HG02798 (cell line): ENCODE results near the gene GUCY2C.
A peak's percentile ranks its signal among the peaks of the same experiment; 100 is the strongest.

Source experiments
- ATAC-seq: cut with Tn5 transposase; IDR thresholded peaks from one replicate; pipeline ENCODE4 v1.9.1; 2021; ENCODE audit warnings: mild to moderate bottlenecking; ENCODE audit not compliant: unreplicated experiment, poor library complexity

Gene GUCY2C

DNA sequence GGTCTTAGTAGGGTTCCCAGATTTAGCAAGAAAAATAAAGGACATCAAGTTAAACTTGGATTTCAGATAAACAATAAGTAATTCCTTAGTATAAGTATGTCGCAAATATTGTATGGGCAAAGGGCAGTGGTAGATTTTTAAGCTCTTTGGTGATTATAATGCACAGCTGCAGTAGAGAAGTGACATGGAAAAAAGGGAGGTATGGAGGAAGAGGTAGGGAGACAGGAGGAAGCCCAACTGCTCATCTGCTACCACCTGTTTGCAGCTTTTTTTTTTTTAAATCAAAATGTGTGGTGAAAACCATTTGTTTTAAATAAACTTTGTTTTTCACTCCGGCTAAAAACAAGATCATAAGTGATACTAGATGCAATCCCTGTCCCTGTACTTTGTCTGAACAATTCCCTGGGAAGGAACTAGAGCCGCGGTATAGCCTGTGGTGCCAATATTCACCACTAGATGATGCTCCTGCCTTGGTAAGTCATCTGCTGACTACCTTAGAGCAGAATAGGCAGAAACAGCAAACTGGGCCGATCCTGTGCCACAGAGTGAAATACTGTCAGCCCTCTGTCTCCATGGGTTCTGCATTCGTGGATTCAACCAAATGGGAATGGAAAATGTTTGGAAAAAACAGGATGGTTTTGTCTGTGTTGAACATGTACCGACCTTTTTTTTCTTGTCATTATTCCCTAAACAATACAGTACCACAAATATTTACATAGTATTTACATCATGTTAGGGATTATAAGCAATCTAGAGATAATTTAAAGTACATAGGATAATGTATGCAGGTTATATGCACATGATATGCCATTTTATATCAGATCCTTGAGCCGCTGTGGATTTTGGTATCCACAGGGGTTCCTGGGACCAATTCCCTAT, 66.3 kb downstream of the GUCY2C start:
- peak; percentile 99 for ATAC-seq

DNA sequence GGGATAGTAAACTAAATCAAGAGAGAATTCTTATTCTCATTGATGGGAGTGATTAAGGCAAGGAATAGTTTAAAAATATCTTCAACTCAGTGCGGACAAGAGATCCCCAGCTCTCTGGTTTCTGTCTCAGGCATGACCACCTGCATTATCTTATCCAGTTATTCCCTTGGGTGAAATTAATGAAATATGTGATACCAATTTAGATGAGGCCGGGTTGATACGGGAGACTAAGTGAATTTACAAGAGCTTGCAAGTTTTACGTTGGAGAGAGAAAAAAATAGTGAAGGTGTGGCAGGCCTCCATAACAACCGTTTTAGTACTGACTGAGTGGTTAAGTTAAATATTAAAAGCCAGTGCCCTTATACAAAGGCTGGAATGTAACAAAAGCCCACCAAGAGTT, 67.6 kb downstream of the GUCY2C start:
- no peak for ATAC-seq

DNA sequence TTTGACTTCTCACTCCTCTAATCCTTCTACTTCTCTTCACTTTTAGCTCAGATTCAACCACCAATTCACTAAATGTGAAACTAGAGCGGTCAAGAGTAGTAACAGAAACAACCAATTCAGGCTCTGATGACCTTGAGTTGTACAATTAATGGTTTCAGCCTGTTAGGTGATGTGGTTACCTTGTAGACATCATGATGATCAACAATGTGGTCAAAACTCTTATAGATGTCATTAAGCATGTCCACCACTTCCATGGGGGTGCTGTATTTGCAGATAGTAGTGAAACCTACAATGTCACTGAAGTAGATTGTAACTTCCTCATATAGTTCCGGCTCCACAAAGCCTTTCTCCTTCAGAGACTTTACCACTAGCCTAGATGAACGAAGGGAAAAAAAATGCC, 74.6 kb downstream of the GUCY2C start:
- ATAC-seq: peak; percentile 81

DNA sequence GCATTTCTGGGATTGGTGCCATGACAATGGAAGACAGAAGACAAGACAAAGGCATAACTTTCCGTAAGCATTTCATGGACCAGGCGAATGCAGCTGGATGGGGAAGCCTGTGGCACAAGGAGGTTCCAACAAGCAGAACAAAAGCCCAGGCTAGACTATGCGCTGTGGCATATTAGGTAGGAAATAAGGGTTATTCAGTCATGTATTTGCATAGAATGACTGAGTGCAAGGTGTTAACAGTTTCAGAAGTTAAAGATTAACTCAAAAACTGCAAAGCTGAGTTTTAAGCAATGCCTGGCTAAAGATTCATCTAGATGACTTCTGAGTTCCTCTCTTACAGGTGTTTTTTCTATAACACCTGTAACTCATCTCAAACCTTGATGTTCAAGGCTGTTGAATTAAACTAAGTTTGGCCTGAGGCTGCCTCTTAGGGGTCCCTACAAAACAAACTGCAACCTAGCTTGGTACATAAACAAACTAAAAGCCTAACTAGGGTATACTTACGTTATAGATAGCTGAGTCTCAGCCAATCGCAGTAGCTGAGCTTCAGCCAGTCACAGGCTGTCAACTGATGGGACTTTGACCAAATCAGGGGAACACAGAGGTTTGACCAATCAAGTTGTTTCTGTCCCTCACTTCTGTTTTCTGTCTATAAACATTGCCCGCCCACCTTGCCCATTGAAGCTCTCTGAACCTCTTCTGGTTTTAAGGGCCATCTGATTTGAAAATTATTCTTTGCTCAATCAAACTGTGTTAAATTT, 76.5 kb downstream of the GUCY2C start:
- ATAC-seq: peak; percentile 74

DNA sequence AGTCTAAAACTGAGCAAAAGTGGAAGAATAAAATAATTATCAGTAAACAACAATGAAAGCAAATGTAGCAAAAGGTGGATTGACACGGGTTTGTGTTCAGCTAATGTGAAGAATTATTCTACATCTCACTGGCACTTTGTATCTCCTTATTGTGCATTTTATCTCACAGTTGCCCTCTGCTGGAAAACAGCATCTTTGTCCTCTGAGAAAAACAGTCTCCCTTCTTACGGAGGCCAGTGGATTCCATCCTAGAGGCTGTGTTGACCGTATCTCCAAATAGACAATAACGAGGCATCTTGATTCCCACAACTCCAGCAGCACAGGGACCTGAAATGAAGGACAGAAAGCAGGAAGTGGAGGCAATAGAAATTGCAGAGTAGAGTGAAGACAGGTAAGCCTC, 77.4 kb downstream of the GUCY2C start:
- ATAC-seq: no peak

DNA sequence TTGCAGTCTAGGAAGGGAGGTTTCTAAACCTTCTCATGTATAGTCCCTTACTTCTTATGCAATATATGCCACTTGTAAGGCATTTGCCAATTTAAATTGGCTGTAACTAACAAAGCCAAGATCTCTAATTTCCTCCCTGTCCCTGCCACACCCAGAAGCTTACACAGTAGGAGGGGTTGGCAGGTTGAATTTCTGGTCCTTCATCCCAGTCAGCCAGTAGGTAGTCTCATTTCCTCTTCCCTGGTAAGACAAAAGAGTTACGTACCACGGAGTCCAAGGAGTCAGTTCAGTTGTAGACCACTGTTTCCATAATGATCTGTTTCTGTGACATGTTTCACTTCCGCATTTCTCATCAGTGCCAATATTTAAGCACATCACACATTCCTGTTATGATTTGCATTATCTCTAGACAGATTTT, 81.7 kb downstream of the GUCY2C start:
- ATAC-seq: peak; percentile 47

DNA sequence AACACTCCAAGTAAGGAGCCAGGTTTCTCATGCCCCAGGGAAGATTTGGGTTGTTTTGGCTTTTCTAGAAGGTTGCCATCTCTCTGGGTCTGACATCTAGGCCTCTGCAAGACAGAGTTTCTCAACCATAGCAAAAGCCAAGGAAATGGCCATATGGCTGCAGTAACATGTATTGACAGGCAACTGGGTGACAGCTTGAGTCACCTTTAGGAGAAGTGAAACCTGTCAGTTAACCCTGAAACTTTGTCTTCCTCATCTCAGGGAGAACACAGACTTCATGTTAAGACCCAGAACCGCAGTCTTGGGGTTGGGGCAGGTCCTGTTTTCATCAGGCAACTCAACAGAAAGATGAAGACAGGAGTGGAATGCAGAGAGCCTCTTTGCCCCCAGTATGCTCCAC, 82.7 kb downstream of the GUCY2C start:
- peak; percentile 98 for ATAC-seq

DNA sequence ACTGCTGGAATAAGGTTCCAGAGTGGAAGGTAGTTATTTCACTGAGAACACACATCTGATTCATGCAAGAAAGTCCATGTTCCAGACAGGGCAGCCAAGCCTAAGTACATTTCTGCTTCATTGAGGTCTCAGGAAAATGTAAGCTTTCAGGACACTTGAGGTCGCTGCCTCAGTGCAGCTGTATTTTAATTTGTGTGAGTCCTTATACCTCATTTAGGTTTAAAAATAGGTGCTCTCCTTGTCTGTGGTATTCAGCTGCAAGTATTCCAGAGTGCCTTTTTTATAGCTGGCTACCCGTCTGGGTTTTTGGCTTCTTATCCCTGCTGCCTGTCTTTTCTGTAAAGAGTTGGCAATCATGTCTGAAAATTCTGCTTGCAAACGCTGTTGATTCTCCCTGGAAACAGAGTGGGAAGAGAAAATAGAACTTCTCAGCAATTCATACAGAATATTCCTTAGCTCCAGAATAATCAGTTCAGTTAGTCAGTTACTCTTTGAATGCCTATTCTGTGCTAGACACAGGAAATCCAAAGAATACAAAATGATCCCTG, 83.4 kb downstream of the GUCY2C start:
- ATAC-seq: no peak

DNA sequence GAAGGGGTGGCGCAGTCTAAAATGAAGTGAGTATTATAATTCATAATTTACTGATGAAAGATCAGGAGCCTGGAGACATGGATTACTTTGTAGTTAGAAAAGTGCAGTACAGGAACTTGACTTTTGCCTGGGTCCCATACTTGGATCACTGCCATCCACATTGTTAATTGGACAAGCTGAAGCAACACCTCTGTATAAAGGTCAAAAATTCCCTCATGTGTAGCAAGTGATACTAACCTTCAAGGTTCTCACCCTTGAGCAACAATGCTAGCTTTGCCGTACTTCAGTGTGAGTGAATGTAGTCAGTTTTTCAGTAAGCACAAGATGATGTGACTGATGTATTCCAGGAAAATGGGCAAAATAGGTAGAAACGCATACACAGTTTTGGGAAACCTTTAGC, 84.1 kb downstream of the GUCY2C start:
- no peak for ATAC-seq

DNA sequence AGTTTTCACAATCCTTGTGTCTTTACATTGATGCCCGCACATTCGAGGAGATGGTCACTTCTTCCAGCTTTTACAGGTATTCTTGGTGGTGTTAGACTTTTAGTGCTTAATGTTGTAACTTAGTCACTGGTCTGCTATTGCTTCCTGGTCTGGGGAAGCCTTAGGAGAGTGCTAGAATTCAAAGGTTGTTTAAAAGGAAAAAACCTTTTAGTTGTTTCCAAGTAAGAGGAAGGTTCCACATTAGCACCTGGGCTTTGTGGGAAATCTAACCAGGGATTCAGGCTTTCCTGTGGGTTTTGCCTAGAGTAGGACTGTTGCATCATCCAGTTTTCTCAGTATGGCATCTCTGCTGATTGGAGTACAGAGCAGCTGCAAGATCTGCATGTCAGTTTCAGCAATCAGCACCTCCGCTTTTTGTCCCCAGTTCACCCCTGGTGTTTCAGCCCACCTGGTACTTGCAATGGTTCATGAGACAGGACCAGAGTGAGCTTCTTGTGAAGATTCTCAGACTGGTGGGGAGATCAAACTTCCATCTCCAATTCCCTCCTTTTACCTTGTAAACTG, 84.7 kb downstream of the GUCY2C start:
- no peak for ATAC-seq

DNA sequence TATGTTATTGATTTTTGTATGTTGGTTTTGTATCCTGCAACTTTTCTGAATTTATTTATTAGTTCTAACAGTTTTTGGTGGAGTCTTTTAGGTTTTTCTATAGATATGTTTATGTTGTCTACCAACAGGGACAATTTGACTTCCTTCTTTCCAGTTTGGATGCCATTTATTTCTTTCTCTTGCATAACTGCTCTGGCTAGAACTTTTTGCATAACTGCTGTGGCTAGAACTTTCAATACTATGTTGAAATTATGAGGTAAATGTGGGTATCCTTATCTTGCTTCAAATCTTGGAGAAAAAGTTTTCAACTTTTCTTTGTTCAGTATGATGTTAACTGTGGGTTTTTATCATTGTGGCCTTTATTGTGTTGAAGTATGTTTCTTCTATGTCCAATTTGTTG, 88.8 kb downstream of the GUCY2C start:
- no peak for ATAC-seq

DNA sequence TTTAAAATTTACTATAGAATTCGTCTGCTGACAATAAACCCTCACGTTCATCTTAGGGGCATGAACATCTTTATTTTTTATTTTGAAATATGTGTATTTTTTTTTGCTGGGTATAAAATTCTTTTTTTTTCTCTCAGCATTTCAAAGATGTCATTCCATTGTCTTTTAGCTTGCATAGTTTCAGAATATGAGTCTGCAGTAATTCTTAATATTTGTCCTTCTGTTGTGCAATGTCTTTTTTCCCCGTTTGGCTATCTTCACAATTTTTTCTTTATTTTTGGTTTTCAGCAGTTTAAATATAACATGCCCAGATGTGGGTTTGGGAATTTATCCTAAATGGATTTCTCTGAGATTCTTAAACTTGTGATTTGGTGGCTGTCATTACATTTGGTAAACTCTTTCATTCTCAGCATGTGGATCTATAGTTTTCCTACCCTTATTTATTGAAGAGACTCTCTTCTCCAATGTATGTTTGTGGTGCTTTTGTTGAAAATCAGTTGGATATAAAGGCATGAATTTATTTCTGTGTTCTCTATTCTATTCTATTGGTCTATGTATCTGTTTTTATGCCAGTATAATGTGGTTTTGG, 90.9 kb downstream of the GUCY2C start:
- no peak for ATAC-seq

DNA sequence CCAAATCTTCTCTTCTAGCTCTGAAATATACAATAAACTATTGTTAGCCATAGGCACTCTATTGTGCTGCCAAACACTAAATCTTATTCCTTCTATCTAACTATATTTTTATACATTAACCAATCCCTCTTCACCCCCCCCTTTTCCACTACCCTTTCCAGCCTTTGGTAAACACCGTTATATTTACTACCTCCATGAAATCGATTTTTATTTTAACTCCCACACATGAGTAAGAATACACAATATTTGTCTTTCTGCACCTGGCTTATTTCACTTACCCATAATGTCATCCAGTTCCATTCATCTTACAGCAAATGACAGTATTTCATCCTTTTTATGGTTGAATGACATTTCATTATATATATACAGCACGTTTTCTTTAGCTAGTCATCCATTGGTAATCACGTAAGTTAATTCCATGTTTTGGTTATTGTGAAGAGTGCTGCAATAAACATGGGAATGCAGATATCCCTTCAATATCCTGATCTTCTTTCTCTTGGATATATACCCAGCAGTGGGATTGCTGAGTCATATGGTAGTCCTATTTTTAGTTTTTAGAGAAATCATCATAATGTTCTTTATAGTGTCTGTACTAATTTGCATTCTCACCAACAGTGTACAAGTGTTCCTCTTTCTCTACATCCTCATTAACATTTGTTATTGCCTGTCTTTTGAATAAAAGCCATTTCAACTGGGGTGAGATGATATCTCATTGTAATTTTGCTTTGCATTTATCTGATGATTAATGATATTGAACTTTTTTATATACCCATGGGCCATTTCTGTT, 94.5 kb downstream of the GUCY2C start:
- ATAC-seq: no peak

DNA sequence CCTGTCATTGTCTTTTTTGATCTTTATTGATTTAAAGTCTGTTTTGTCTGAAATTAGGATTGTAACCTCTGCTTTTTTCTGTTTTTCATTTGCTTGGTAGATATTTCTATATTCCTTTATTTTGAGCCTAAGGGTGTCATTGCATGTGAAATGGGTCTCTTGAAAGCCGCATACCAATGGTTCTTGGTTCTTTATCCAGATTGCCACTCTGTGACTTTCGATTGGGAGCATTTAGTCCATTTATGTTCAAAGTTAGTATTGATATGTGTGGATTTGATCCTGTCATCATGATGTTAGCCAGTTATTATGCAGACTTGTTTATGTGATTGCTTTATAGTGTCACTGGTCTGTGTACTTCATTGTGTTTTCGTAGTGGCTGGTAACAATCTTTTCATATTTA, 98.9 kb downstream of the GUCY2C start:
- ATAC-seq: no peak

DNA sequence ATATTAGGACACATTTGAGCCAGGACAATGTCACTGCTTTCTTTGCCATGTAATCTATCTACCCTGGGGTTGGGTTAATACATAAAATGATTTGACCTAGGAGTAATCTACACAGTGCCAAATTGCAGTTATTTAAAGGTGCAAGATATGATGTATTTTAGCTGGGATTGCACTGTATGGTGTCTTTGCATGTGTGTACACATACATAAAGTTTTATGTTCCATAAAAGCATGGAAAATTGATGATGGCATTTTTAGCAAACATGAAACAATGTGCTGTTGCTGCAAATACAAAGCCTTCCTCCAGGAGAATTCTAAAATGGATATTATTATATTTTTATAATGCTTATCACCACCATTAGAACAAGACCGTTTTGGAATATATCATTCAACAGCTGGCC, 104.7 kb downstream of the GUCY2C start:
- ATAC-seq: no peak

DNA sequence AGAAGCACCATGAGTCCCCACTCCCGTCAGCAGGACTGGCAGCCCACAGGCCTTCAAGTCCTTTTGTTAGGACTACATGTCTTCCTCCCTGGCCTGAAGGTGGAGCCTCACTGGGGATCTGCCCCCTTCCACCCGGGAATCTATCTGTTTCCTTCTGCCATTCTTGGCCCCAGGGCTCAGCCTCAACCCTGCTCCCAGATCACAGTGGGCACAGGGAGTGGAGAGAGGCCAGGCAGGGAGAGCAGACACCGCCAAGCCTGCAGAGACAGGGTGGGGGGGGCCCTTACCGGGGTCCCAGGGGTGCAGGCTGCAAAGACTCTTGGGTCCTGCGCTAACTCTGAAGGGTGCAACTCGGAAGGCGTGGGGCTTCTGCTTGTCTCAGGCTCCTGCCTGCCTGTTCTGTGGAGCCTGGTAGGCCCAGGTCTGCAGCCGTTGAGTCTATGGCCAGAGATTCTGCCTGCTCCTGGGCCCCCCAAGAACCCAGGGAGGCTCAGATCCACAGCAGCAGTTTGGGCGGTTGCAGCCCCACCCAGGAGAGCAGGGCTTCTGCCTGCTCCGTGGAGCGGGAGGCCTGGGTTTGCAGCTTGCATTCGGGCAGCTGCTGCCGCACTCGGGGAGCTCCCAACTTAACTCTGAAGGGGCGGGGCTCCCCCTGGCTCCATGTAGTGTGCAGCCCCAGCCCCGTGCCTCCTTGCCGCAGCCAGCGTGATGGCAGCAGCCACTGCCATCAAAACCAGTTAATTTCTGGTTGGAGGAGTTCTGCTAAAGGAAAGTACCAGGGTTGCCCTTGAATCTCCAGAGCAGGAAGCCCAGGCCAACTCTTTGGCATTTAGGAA, 107.0 kb downstream of the GUCY2C start:
- ATAC-seq: no peak

DNA sequence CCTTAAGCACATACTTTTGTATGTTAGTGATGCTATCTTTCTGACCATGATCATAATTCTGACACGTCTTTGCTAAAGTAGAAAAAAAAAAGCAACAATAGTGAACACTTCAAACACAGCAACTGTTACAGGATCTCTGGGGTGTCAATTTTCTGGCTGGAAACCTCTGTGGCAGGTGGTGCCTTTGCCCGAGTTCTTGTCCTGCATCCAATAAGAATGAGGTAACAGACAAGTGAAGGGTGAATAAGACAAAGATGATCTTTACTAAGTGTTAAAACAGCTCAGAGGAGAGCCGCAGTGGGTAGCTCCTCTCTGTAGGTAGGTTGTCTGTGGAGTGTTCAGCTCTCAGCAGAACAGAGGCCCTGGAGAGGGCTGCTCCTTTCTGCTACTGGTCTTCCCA, 107.8 kb downstream of the GUCY2C start:
- no peak for ATAC-seq

DNA sequence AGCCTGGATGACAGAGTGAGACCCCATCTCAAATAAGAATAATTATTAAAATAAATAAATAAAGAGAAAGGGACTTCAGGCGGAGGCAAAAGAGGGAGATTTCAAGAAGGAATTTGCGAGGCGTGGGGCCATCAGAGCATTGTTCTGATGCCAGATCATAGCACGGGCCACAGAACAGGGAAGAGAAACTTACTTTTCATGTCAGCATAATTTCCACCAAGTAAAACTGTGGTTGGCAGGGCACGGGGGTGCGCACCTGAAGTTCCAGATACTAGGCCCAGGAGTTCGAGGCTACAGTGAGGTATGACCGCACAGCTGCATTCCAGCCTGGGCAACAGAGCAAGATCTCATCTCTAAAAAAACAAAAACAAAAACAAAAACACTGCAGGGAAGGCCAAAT, 117.8 kb downstream of the GUCY2C start:
- no peak for ATAC-seq

DNA sequence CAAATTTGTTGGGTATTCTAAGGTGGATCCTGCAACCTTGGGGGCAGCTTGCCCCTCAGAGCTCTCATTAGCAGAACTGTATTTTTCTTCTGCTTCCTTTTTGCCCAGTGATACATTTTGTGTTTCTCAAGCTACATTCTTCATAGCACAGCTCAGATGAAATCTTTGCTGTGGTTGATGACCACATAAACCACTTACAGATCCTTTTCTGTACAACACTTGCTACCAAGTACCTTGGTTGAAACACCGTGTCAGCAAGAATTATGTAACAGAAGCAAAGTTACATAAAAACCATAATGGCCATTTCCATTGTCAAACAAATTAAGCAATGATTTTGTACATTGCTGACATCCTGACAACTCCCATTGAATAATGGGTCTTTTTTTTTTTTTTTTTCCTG, 119.1 kb downstream of the GUCY2C start:
- peak; percentile 76 for ATAC-seq
